Hepatocyte (in vitro differentiated cells): ENCODE results near the gene UCK2.

Source experiments
- CTCF ChIP-seq: fragments of 200-600 bp; sonication (generic); IDR thresholded peaks from 2 replicates; pipeline ENCODE4 v1.5.1; 2016; ENCODE audit warnings: antibody characterized with exemption, mild to moderate bottlenecking; ENCODE audit not compliant: poor library complexity
- EZH2 ChIP-seq: fragments of 200-600 bp; sonication (generic); IDR thresholded peaks from 2 replicates; pipeline ENCODE4 v1.6.1; 2016; ENCODE audit warnings: antibody characterized with exemption, mild to moderate bottlenecking, borderline replicate concordance
- EZH2phosphoT487 ChIP-seq: fragments of 200-600 bp; sonication (generic); IDR thresholded peaks from one replicate; pipeline ENCODE4 v1.6.1; 2018; ENCODE audit warnings: antibody characterized with exemption, mild to moderate bottlenecking, low read depth, moderate library complexity; ENCODE audit not compliant: unreplicated experiment, severe bottlenecking

- TF ChIP-seq CTCF (no peak), EZH2 (no peak), EZH2phosphoT487 (no peak)
Measured at GRCh38 chr1:165942062-165942461, 114.6 kb downstream of the UCK2 start.
